ENCODE results near the gene CDH13. TPM values are rescaled to one million over a fixed set of nuclear protein-coding genes. Genes with fewer than 3 reads are reported as not detected.

Gene CDH13
- total and polyA plus RNA-seq, 9 donors: 1.9 to 34.2 (median 4.8) TPM

DNA sequence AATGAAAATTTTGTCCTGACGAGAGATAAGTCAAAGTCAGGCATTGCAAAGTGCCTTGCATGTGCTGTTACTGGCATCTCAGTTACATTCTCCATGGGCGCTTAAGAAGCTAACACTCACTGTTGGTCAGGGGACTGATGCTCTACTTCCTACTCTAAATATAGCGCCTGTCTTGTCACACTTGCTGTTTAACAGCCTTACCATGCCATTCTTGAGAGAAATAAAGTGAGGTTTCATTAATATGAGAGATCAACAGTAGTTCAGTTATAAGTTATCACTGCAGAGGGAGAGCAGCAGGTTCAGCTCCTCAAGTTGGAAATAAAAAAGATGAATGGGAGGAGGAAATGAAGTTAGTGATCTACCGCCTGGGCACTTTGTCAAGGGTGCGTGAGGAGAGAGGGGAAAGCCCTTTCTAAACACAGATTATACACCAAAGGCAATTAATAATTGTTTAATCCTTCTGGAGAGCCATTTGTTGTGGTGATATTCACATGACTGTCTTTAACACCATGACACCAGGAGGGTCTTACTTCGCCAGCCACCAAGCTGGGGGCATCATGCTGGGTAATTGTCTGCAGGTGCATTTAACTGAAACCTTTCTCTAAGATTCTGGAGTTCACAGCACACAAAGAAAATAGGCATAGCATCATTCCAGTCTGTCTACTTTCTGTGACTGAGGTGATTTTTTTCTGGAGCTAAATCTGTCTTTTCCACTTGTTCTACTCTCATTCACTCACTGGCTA, 612.4 kb downstream of the CDH13 start:
- TF ChIP-seq, protein P1, sequence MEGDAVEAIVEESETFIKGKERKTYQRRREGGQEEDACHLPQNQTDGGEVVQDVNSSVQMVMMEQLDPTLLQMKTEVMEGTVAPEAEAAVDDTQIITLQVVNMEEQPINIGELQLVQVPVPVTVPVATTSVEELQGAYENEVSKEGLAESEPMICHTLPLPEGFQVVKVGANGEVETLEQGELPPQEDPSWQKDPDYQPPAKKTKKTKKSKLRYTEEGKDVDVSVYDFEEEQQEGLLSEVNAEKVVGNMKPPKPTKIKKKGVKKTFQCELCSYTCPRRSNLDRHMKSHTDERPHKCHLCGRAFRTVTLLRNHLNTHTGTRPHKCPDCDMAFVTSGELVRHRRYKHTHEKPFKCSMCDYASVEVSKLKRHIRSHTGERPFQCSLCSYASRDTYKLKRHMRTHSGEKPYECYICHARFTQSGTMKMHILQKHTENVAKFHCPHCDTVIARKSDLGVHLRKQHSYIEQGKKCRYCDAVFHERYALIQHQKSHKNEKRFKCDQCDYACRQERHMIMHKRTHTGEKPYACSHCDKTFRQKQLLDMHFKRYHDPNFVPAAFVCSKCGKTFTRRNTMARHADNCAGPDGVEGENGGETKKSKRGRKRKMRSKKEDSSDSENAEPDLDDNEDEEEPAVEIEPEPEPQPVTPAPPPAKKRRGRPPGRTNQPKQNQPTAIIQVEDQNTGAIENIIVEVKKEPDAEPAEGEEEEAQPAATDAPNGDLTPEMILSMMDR (IDR thresholded peaks at IDR 0.05): no peak
- TF ChIP-seq POLR2A (IDR thresholded peaks at IDR 0.05) (no peak), EP300 (IDR thresholded peaks at IDR 0.05) (no peak)
- WGBS, 3 donors: 48 to 55% (median 51%) methylated on average over 6 of the region's 6 CpGs
- no peaks in the 10 kb centered on the region for H3K9me3 ChIP-seq
- intact Hi-C loops (cut with DNase I): no loop called here
- H3K4me3 ChIP-seq: no peak overlapping the region
- H3K27ac ChIP-seq: no peak overlapping the region
- no peak for DNase-seq
- no peaks in the 10 kb centered on the region for H3K27me3 ChIP-seq
- no peaks in the 10 kb centered on the region for H3K36me3 ChIP-seq
- H3K4me1 ChIP-seq (ENCODE audit: insufficient read depth): no peaks in the 10 kb centered on the region

DNA sequence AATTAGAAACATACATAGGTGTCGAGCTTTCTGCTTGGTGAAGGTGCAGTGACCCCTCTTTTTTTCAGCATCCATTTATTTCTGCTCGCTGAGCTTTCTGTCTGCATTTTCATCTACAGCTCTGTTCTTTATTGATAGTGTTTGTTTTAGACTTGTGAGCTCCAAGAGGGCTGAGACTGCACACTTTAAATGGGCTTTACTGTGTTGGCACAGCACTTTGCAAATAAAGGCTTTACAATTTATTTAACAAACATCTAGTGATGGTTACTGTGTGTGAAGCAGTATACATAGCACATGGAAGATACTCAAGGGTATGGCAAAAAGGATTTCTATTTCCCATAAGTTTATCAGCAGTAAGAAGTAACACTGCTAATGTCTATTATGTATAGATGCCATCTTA, 617.3 kb downstream of the CDH13 start:
- Histone ChIP-seq H3K27me3 (no peaks in the 10 kb centered on the region), H3K36me3 (no peaks in the 10 kb centered on the region), H3K9me3 (no peaks in the 10 kb centered on the region), H3K4me1 (ENCODE audit: insufficient read depth) (no peaks in the 10 kb centered on the region), H3K27ac (no peak overlapping the region), H3K4me3 (no peak overlapping the region)
- intact Hi-C loops (cut with DNase I): no loop called here
- DNase-seq: no peak
- no peak for TF ChIP-seq POLR2A (IDR thresholded peaks at IDR 0.05)
- 55 to 82% (median 56%) methylated on average over 2 of the region's 2 CpGs for WGBS, 3 donors

DNA sequence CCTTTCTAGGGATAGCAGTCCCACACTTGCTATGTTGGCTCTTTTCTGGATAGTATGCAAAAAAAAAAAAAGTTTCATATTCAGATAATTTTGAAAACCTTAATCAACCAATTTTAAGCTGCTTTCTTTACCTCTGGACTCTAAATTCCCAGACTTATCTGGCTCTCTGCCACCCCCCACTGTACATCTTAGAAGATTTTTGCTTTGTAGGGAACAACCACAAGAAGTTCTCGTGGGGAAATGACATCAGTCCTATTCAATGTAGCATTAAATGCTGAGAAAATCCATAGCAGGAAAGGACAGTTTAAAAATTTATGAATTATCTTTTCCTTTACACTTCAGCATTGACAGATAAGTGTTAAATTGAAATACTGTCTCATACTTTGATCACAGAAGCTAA, 618.3 kb downstream of the CDH13 start:
- intact Hi-C loops (cut with DNase I): no loop called here
- WGBS, 3 donors: 49 to 71% (median 51%) methylated on average over 1 of the region's 1 CpG
- TF ChIP-seq, protein P1 (IDR thresholded peaks at IDR 0.05): no peak
- no peak for TF ChIP-seq EP300 (IDR thresholded peaks at IDR 0.05)
- no peak for TF ChIP-seq POLR2A (IDR thresholded peaks at IDR 0.05)
- Histone ChIP-seq H3K4me1 (ENCODE audit: insufficient read depth) (no peaks in the 10 kb centered on the region), H3K27me3 (no peaks in the 10 kb centered on the region), H3K27ac (no peak overlapping the region), H3K36me3 (no peaks in the 10 kb centered on the region), H3K9me3 (no peaks in the 10 kb centered on the region), H3K4me3 (no peak overlapping the region)
- DNase-seq: no peak

DNA sequence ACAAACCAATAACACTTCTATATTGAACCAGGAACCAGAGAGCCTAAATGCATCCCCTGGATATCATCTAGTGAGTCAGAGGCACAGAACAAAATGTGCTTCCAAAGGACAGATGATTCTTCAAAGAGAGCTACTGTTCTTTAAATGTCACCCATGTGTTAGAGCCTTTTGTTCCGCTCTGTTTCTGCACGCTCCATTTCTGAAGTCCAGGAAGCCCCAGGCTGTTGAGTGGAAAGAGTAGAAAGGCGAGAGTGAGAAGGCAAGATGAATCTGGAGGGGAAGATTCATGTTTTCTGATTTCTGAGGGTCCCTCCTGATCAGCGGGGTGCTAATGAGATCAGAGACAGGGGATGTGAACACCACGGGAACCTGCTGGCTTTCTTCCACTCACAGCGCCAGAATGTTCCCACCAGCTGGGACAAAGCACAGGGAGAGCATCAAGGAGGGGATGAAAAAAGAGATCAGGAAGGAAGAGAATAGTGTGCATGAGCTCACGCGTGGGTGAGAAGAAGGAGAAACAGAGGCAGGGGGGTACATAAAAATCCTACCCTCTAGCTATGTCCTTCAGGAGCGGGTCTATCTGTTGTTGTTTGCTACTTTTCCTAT, 621.1 kb downstream of the CDH13 start:
- intact Hi-C loops (cut with DNase I): no loop called here

More for the DNA sequence above, 621.1 kb downstream of the CDH13 start:
- Histone ChIP-seq H3K36me3 (no peaks in the 10 kb centered on the region), H3K27me3 (no peaks in the 10 kb centered on the region), H3K4me3 (no peak overlapping the region), H3K27ac (no peak overlapping the region), H3K4me1 (ENCODE audit: insufficient read depth) (no peaks in the 10 kb centered on the region), H3K9me3 (no peaks in the 10 kb centered on the region)
- WGBS, 3 donors: 68 to 73% (median 69%) methylated on average over 9 of the region's 9 CpGs
- DNase-seq: no peak
- TF ChIP-seq POLR2A (IDR thresholded peaks at IDR 0.05) (no peak), EP300 (IDR thresholded peaks at IDR 0.05) (no peak)
- TF ChIP-seq, protein P1 (IDR thresholded peaks at IDR 0.05): no peak
